Ishikawa (cell line): Measurements from ENCODE around the gene OLFML1.

Experiments
- CEBPB ChIP-seq: IDR thresholded peaks from 2 replicates; pipeline ENCODE4 v1.6.1; 2012
- CREB1 ChIP-seq: IDR thresholded peaks from 2 replicates; pipeline ENCODE4 v1.6.1; 2012; ENCODE audit warnings: low read depth
- EGR1 ChIP-seq: IDR thresholded peaks from 2 replicates; pipeline ENCODE4 v1.6.1; 2012
- EP300 ChIP-seq: IDR thresholded peaks from 2 replicates; pipeline ENCODE4 v1.6.1; 2012; ENCODE audit warnings: borderline replicate concordance
- FOXM1 ChIP-seq: IDR thresholded peaks from 2 replicates; pipeline ENCODE4 v1.6.1; 2012; ENCODE audit warnings: low read depth, borderline replicate concordance
- MAX ChIP-seq: IDR thresholded peaks from 2 replicates; pipeline ENCODE4 v1.6.1; 2012
- NFIC ChIP-seq: IDR thresholded peaks from 2 replicates; pipeline ENCODE4 v1.6.1; 2012
- RAD21 ChIP-seq: IDR thresholded peaks from 2 replicates; pipeline ENCODE4 v1.6.1; 2012; ENCODE audit warnings: low read depth
- REST ChIP-seq: IDR thresholded peaks from 2 replicates; pipeline ENCODE4 v1.6.1; 2012; ENCODE audit warnings: low read depth, mild to moderate bottlenecking
- TAF1 ChIP-seq: IDR thresholded peaks from 2 replicates; pipeline ENCODE4 v1.6.1; 2012; ENCODE audit warnings: low read depth, mild to moderate bottlenecking
- TCF12 ChIP-seq: IDR thresholded peaks from 2 replicates; pipeline ENCODE4 v1.6.1; 2012; ENCODE audit warnings: low read depth
- TEAD4 ChIP-seq: IDR thresholded peaks from 2 replicates; pipeline ENCODE4 v1.6.1; 2012
- USF1 ChIP-seq: IDR thresholded peaks from 2 replicates; pipeline ENCODE4 v1.6.1; 2012
- YY1 ChIP-seq: IDR thresholded peaks from 2 replicates; pipeline ENCODE4 v1.6.1; 2012; ENCODE audit warnings: low read depth
- ZBTB7A ChIP-seq: IDR thresholded peaks from 2 replicates; pipeline ENCODE4 v1.6.1; 2012; ENCODE audit warnings: low read depth

OLFML1 gene

GRCh38 chr11:7520981-7521487 lies 35.7 kb downstream of the OLFML1 start:
- TF ChIP-seq NFIC (no peak), CEBPB (no peak), TAF1 (no peak), YY1 (no peak), ZBTB7A (no peak), TEAD4 (no peak), MAX (no peak), FOXM1 (no peak), RAD21 (no peak), TCF12 (no peak), REST (no peak), USF1 (no peak), EGR1 (no peak), EP300 (no peak), CREB1 (no peak)

GRCh38 chr11:7522121-7522520 lies 36.8 kb downstream of the OLFML1 start:
- no peak for TF ChIP-seq EP300
- TF ChIP-seq MAX: no peak
- no peak for TF ChIP-seq TEAD4
- TF ChIP-seq NFIC: no peak
- TF ChIP-seq TCF12: no peak
- TF ChIP-seq CREB1: no peak
- TF ChIP-seq EGR1: no peak
- no peak for TF ChIP-seq YY1
- TF ChIP-seq ZBTB7A: no peak
- no peak for TF ChIP-seq RAD21
- no peak for TF ChIP-seq FOXM1
- TF ChIP-seq CEBPB: no peak
- TF ChIP-seq TAF1: no peak
- no peak for TF ChIP-seq REST

GRCh38 chr11:7522546-7522945 lies 37.2 kb downstream of the OLFML1 start:
- TF ChIP-seq USF1 (no peak), RAD21 (no peak)

- no peak for TF ChIP-seq FOXM1
- no peak for TF ChIP-seq CEBPB
- no peak for TF ChIP-seq CREB1
Measured at GRCh38 chr11:7523416-7524210, 38.3 kb downstream of the OLFML1 start.

GRCh38 chr11:7524462-7525235 lies 39.3 kb downstream of the OLFML1 start:
- TF ChIP-seq CEBPB: no peak
- no peak for TF ChIP-seq USF1
- TF ChIP-seq MAX: peak; percentile 62
